ENCODE data around the gene CCDC12.

The CCDC12 gene

DNA sequence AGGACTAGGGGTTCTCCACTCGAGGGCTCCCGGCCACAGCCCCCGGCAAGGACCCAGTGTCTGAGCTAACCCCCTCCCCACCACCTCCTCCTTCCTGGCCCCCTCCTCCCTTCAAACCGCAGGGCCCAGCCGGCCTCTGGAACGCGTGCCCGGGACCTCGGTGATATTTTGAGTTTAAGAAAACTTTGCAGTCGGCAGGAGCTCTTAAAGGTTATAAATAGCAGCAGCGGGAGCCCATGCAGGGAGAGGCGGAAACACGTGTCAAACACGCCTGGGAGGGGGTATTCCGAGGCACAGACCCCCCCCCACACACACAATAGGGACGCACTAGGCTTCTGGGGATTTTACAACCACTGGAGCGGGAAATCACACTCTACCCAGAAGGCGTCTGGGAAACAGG, 102.1 kb downstream of the CCDC12 start:
- DNase-seq (ENCODE audit: low spot score): no peak

DNA sequence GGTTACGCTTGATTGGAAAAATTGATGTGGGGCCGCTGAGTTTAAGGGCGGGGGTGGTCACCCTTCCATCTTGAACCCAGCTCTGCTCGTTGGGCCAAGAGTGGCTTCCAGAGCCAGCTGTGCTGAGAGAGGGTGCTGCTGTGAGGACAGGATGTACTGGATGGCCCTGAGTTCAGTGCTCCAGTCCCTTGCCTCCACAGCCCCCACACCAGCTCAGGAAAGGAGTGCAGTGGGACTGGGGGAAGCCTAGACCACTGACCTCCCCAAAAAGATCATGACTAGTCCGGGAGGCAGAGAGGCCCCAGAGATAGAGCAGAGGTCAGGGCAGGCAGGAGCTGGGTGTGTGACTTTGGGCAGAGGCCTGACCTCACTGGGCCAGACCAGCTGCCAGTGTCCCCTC, 103.0 kb downstream of the CCDC12 start:
- DNase-seq (ENCODE audit: low spot score): no peak

All from AG08396 (cell line).